Ovary (tissue), 3 donors: ENCODE results near the gene GYG1.

ENCODE experiments used
- CTCF ChIP-seq, 3 donors: fragments of 450-650 bp in 2 of 3; fragments of 200-600 bp in 1 of 3; IDR thresholded peaks; one replicate each; pipeline versions ENCODE4 v1.5.1 to v1.8.0; 2016 to 2022; ENCODE audit warnings: antibody characterized with exemption in 3 of 3, mild to moderate bottlenecking in 1 of 3
- EP300 ChIP-seq: sonication (generic); formaldehyde crosslinking; IDR thresholded peaks from one replicate; pipeline ENCODE4 v1.6.1; 2017; ENCODE audit warnings: antibody characterized with exemption
- donor health status: DM: no; HTN: no; CAD: no.

- TF ChIP-seq CTCF (IDR thresholded peaks at IDR 0.05), result peak in 2 of 3 donors; percentile 53 to 63
- no peak for TF ChIP-seq EP300
These were observed 47.7 kb upstream of the GYG1 start for GRCh38 chr3:148943506-148944205.
